H9 (cell line): ENCODE measurements around the gene POLDIP3. TPM values are rescaled to one million over a fixed set of nuclear protein-coding genes. Genes with fewer than 3 reads are reported as not detected.
A peak's percentile ranks its signal among the peaks of the same experiment; 100 is the strongest.

Experiments used
- DNase-seq: peaks from one replicate; pipeline ENCODE4 v3.0.0-alpha.2; 2017
- H2AFZ ChIP-seq: one replicate; pipeline ENCODE4 v1.6.1; 2013; ENCODE audit warnings: mild to moderate bottlenecking, low read length, control low read depth, moderate library complexity
- H2AK5ac ChIP-seq: 2 replicates; pipeline ENCODE4 v1.6.1; 2013; ENCODE audit warnings: low read length, control low read depth, mixed read lengths; ENCODE audit not compliant: insufficient read length
- H2BK120ac ChIP-seq: one replicate; pipeline ENCODE4 v1.6.1; 2013; ENCODE audit warnings: low read depth, mild to moderate bottlenecking, low read length, control low read depth, inconsistent platforms; ENCODE audit not compliant: poor library complexity, severe bottlenecking
- H2BK12ac ChIP-seq: 2 replicates; pipeline ENCODE4 v1.6.1; 2013; ENCODE audit warnings: low read length, control low read depth, mixed read lengths, low read depth; ENCODE audit not compliant: insufficient read length
- H2BK15ac ChIP-seq: 2 replicates; pipeline ENCODE4 v1.6.1; 2013; ENCODE audit warnings: low read depth, low read length, control low read depth
- H2BK20ac ChIP-seq: one replicate; pipeline ENCODE4 v1.6.1; 2013; ENCODE audit warnings: low read depth, mild to moderate bottlenecking, low read length, control low read depth, inconsistent platforms; ENCODE audit not compliant: poor library complexity, severe bottlenecking
- H2BK5ac ChIP-seq: 2 replicates; pipeline ENCODE4 v1.6.1; 2013; ENCODE audit warnings: low read length, control low read depth, mixed read lengths; ENCODE audit not compliant: insufficient read length
- H3K14ac ChIP-seq: 2 replicates; pipeline ENCODE4 v1.6.1; 2013; ENCODE audit warnings: low read length, control low read depth; ENCODE audit not compliant: insufficient read depth
- H3K18ac ChIP-seq: 2 replicates; pipeline ENCODE4 v1.6.1; 2013; ENCODE audit warnings: low read depth, mild to moderate bottlenecking, mixed read lengths, low read length, control low read depth; ENCODE audit not compliant: insufficient read length
- H3K23ac ChIP-seq: 2 replicates; pipeline ENCODE4 v1.6.1; 2013; ENCODE audit warnings: low read length, control low read depth, mixed read lengths, low read depth; ENCODE audit not compliant: insufficient read length
- H3K23me2 ChIP-seq: 2 replicates; pipeline ENCODE4 v1.6.1; 2013; ENCODE audit warnings: low read depth, mild to moderate bottlenecking, mixed read lengths, low read length, control low read depth; ENCODE audit not compliant: insufficient read length, poor library complexity, severe bottlenecking
- H3K27ac ChIP-seq: 2 replicates; pipeline ENCODE4 v1.5.1; 2013; ENCODE audit warnings: low read length, control low read depth, mixed read lengths, low read depth; ENCODE audit not compliant: insufficient read length
- H3K27me3 ChIP-seq: 2 replicates; pipeline ENCODE4 v1.6.1; 2013; ENCODE audit warnings: low read length, control low read depth, inconsistent platforms; ENCODE audit not compliant: insufficient read depth
- H3K4ac ChIP-seq: 2 replicates; pipeline ENCODE4 v1.6.1; 2013; ENCODE audit warnings: low read depth, mild to moderate bottlenecking, control low read depth, inconsistent platforms, low read length, moderate library complexity
- H3K4me1 ChIP-seq: 2 replicates; pipeline ENCODE4 v1.6.1; 2013; ENCODE audit warnings: low read length, control low read depth, inconsistent platforms; ENCODE audit not compliant: insufficient read depth
- H3K4me2 ChIP-seq: 2 replicates; pipeline ENCODE4 v1.6.1; 2013; ENCODE audit warnings: low read length, control low read depth, mixed read lengths; ENCODE audit not compliant: insufficient read length, insufficient read depth
- H3K56ac ChIP-seq: 2 replicates; pipeline ENCODE4 v1.6.1; 2013; ENCODE audit warnings: low read depth, mild to moderate bottlenecking, mixed read lengths, low read length, control low read depth; ENCODE audit not compliant: insufficient read length
- H3K79me1 ChIP-seq: 2 replicates; pipeline ENCODE4 v1.6.1; 2013; ENCODE audit warnings: low read depth, mild to moderate bottlenecking, moderate library complexity, low read length, control low read depth, inconsistent platforms; ENCODE audit not compliant: insufficient read depth, poor library complexity, severe bottlenecking
- H3K79me2 ChIP-seq: 2 replicates; pipeline ENCODE4 v1.6.1; 2013; ENCODE audit warnings: low read length, control low read depth, inconsistent platforms; ENCODE audit not compliant: insufficient read depth
- H3K9ac ChIP-seq: 2 replicates; pipeline ENCODE4 v1.6.1; 2013; ENCODE audit warnings: low read length, control low read depth, mixed read lengths; ENCODE audit not compliant: insufficient read length; ENCODE audit errors: extremely low read depth
- H3K9me3 ChIP-seq: one replicate; pipeline ENCODE4 v1.6.1; 2013; ENCODE audit warnings: low read depth, low read length, inconsistent platforms; ENCODE audit not compliant: control insufficient read depth
- H3T11ph ChIP-seq: one replicate; pipeline ENCODE4 v1.6.1; 2013; ENCODE audit warnings: mild to moderate bottlenecking, low read length, control low read depth, inconsistent platforms
- H4K20me1 ChIP-seq: one replicate; pipeline ENCODE4 v1.6.1; 2013; ENCODE audit not compliant: control insufficient read depth, insufficient read length, insufficient read depth
- H4K5ac ChIP-seq: 2 replicates; pipeline ENCODE4 v1.6.1; 2013; ENCODE audit warnings: low read depth, mild to moderate bottlenecking, mixed read lengths, low read length, control low read depth; ENCODE audit not compliant: insufficient read length
- H4K8ac ChIP-seq: replicated peaks from 2 replicates; pipeline ENCODE4 v1.6.1; 2013; ENCODE audit warnings: low read length, control low read depth, mixed read lengths, low read depth; ENCODE audit not compliant: insufficient read length
- H4K91ac ChIP-seq: 2 replicates; pipeline ENCODE4 v1.6.1; 2013; ENCODE audit warnings: low read depth, mild to moderate bottlenecking, moderate library complexity, mixed read lengths, low read length, control low read depth; ENCODE audit not compliant: insufficient read length
- H3K27ac Mint-ChIP-seq, 3 experiments: 2 replicates in 2 of 3; 3 replicates in 1 of 3; pipeline ENCODE4 v1.8.0; 2020 to 2021; ENCODE audit warnings: mixed read lengths in 3 of 3, mild to moderate bottlenecking in 1 of 3, moderate library complexity in 1 of 3
- H3K27me3 Mint-ChIP-seq: 2 replicates; pipeline ENCODE4 v1.8.0; 2021; ENCODE audit warnings: low read depth, mild to moderate bottlenecking, moderate library complexity, mixed read lengths
- H3K36me3 Mint-ChIP-seq, 3 experiments: 2 replicates in 2 of 3; 3 replicates in 1 of 3; pipeline ENCODE4 v1.8.0; 2020 to 2021; ENCODE audit warnings: low read depth in 3 of 3, mixed read lengths in 3 of 3; ENCODE audit not compliant: insufficient read depth in 1 of 3
- H3K4me1 Mint-ChIP-seq, 2 experiments: 2 replicates each; pipeline ENCODE4 v1.8.0; 2020; ENCODE audit warnings: mixed read lengths in 2 of 2
- H3K4me3 Mint-ChIP-seq, 2 experiments: 2 replicates in 1 of 2; 3 replicates in 1 of 2; pipeline ENCODE4 v1.8.0; 2020 to 2021; ENCODE audit warnings: mild to moderate bottlenecking in 2 of 2, mixed read lengths in 2 of 2, moderate library complexity in 1 of 2
- H3K9me3 Mint-ChIP-seq, 2 experiments: 2 replicates in 1 of 2; 3 replicates in 1 of 2; pipeline ENCODE4 v1.8.0; 2020; ENCODE audit warnings: mild to moderate bottlenecking in 2 of 2, mixed read lengths in 2 of 2, moderate library complexity in 1 of 2
- WGBS: extraction: QIAGEN DNeasy Blood & Tissue Kit; methylation state at CpG from one replicate; pipeline ENCODE4 v1.1.7; 2013; ENCODE audit warnings: missing lambda C conversion rate, low lambda C conversion rate, mixed read lengths; ENCODE audit not compliant: insufficient read length; ENCODE audit errors: extremely low coverage; 5-methylcytosine and 5-hydroxymethylcytosine counted together
- total RNA-seq: library from RNA; stranded (reverse); gene quantifications from 2 replicates; pipeline ENCODE4 v1.2.1, GENCODE V29; 2021
- TF ChIP-seq, protein P1 (sequence below): fragments of 200-600 bp; sonication (generic); conservative IDR thresholded peaks from 3 replicates; pipeline ENCODE4 v1.8.0; 2021; ENCODE audit warnings: antibody characterized with exemption, mild to moderate bottlenecking

Gene POLDIP3
- total RNA-seq, 1 experiment from 2014 or later = 90.8 TPM

DNA sequence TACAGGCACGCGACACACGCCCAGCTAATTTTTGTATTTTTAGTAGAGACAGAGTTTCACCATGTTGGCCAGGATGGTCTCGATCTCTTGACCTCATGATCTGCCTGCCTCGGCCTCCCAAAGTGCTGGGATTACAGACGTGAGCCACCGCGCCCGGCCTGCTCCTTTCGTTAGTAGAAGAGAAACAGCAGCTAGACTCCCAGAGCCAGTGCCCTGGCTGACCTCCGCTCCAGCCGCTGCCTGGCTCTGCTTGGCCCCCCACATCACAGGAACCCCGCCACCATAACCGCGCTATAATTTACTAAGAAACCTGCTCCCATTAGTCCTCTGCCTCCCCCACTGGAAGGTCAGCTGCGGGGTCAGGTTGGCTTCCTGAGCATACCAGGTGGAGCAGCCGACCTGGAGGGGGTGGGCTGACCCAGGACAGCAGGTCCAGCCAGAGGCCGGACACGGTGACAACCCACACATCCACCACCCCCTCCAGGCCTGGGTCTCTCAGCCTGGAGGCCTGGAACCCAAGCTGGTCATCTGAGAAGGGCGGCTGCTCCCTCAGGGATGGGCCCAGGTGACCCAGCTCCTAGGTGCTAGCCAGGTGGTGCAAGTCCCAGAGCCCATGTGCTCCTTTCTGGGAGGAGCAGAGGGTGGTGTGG lies 7.5 kb upstream of the POLDIP3 start:
- H2BK15ac ChIP-seq = no peak overlapping the region
- WGBS = no CpG with 5 or more reads among the region's 20 CpGs

More for the DNA sequence above, 7.5 kb upstream of the POLDIP3 start:
- Histone ChIP-seq H3K4me1 (no peaks in the 10 kb centered on the region), H3K27me3 (no peaks in the 10 kb centered on the region), H3K79me1 (no peaks in the 10 kb centered on the region), H3K18ac (no peak overlapping the region), H3K56ac (no peak overlapping the region), H2BK20ac (no peak overlapping the region), H3K27ac (no peak overlapping the region), H3K4ac (no peak overlapping the region), H4K91ac (no peak overlapping the region), H2AFZ (no peak overlapping the region), H3K14ac (no peak overlapping the region), H3K79me2 (no peaks in the 10 kb centered on the region), H4K20me1 (no peaks in the 10 kb centered on the region), H3K4me2 (no peak overlapping the region), H2BK5ac (no peak overlapping the region), H3K23ac (no peak overlapping the region), H4K5ac (no peak overlapping the region), H3K23me2 (no peaks in the 10 kb centered on the region), H3T11ph (no peak overlapping the region), H3K9ac (no peak overlapping the region), H3K9me3 (no peaks in the 10 kb centered on the region), H2BK12ac (no peak overlapping the region), H2AK5ac (no peak overlapping the region), H2BK120ac (no peak overlapping the region), H4K8ac (no peak overlapping the region)
- no peaks in the 10 kb centered on the region; the same call in 1 of the 2 replicates for H3K27me3 Mint-ChIP-seq
- peak overlapping the region in 2 of 3 experiments; percentile 61 to 90; a peak in 2 of 7 replicates for H3K27ac Mint-ChIP-seq
- no peaks in the 10 kb centered on the region for H3K9me3 Mint-ChIP-seq
- H3K4me3 Mint-ChIP-seq = no peak overlapping the region
- DNase-seq = no peak
- peaks cover 12 to 17% of the 10 kb centered on the region in 2 experiments for H3K4me1 Mint-ChIP-seq
- peaks cover 3 to 30% (median 17%) of the 10 kb centered on the region in 3 experiments for H3K36me3 Mint-ChIP-seq
- TF ChIP-seq, protein P1, sequence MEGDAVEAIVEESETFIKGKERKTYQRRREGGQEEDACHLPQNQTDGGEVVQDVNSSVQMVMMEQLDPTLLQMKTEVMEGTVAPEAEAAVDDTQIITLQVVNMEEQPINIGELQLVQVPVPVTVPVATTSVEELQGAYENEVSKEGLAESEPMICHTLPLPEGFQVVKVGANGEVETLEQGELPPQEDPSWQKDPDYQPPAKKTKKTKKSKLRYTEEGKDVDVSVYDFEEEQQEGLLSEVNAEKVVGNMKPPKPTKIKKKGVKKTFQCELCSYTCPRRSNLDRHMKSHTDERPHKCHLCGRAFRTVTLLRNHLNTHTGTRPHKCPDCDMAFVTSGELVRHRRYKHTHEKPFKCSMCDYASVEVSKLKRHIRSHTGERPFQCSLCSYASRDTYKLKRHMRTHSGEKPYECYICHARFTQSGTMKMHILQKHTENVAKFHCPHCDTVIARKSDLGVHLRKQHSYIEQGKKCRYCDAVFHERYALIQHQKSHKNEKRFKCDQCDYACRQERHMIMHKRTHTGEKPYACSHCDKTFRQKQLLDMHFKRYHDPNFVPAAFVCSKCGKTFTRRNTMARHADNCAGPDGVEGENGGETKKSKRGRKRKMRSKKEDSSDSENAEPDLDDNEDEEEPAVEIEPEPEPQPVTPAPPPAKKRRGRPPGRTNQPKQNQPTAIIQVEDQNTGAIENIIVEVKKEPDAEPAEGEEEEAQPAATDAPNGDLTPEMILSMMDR = no peak
